ENCODE results near the gene CCDC13. TPM values are rescaled to one million over a fixed set of nuclear protein-coding genes. Genes with fewer than 3 reads are reported as not detected.

The CCDC13 gene
- total RNA-seq, 2 experiments from 2014 or later = 0.38 TPM; not detected in 1

DNA sequence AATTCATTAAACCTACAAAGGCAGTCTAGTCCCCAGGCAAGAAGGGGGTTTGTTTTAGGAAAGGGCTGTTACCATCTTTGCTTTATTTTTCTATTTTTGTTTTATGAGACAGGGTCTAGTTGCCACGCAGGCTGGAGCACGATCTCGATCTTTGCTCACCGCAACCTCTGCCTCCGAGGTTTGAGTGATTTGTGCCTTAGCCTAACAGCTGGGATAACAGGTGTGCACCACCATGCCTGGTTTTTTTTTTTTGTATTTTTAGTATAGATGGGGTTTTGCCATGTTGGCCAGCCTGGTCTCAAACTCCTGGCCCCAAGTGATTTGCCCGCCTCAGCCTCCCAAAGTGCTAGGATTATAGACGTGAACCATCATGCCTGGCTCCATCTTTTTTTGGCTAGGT lies 26.3 kb upstream of the CCDC13 start:
- Mint-ChIP-seq H3K27me3 (no peaks in the 10 kb centered on the region), H3K9me3 (no peaks in the 10 kb centered on the region), H3K4me3 (no peak overlapping the region), H3K27ac (no peak overlapping the region), H3K36me3 (ENCODE audit: low read depth) (peaks cover 12% of the 10 kb centered on the region), H3K4me1 (ENCODE audit: low read depth) (peaks cover 51% of the 10 kb centered on the region)
- ChIA-PET POLR2A (interaction anchor here (0.6 kb wide), 1 partner anchor 586 kb away, joined by 4 read pairs; no protein-coding TSS in a partner anchor), CTCF (no interaction called here)
- no peak for DNase-seq
- TF ChIP-seq, protein P1, sequence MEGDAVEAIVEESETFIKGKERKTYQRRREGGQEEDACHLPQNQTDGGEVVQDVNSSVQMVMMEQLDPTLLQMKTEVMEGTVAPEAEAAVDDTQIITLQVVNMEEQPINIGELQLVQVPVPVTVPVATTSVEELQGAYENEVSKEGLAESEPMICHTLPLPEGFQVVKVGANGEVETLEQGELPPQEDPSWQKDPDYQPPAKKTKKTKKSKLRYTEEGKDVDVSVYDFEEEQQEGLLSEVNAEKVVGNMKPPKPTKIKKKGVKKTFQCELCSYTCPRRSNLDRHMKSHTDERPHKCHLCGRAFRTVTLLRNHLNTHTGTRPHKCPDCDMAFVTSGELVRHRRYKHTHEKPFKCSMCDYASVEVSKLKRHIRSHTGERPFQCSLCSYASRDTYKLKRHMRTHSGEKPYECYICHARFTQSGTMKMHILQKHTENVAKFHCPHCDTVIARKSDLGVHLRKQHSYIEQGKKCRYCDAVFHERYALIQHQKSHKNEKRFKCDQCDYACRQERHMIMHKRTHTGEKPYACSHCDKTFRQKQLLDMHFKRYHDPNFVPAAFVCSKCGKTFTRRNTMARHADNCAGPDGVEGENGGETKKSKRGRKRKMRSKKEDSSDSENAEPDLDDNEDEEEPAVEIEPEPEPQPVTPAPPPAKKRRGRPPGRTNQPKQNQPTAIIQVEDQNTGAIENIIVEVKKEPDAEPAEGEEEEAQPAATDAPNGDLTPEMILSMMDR (IDR thresholded peaks at IDR 0.05) = no peak
- Histone ChIP-seq H3K4me3 (ENCODE audit: low read length) (no peak overlapping the region), H3K9me3 (ENCODE audit: control insufficient read depth in 1 of 2, insufficient read depth in 1 of 2, low read length in 2 of 2) (no peaks in the 10 kb centered on the region), H3K27ac (ENCODE audit: low read depth in 1 of 2, low read length in 2 of 2) (no peak overlapping the region), H3K36me3 (ENCODE audit: insufficient read depth, low read length) (no peaks in the 10 kb centered on the region), H3K4me1 (ENCODE audit: insufficient read depth, low read length) (peaks cover 15% of the 10 kb centered on the region), H3K27me3 (ENCODE audit: control insufficient read depth in 1 of 2, insufficient read depth in 2 of 2, low read length in 2 of 2) (no peaks in the 10 kb centered on the region)
- no peak for ATAC-seq (ENCODE audit: poor library complexity)
- intact Hi-C loops (cut with DNase I, micrococcal nuclease) = no loop called here

DNA sequence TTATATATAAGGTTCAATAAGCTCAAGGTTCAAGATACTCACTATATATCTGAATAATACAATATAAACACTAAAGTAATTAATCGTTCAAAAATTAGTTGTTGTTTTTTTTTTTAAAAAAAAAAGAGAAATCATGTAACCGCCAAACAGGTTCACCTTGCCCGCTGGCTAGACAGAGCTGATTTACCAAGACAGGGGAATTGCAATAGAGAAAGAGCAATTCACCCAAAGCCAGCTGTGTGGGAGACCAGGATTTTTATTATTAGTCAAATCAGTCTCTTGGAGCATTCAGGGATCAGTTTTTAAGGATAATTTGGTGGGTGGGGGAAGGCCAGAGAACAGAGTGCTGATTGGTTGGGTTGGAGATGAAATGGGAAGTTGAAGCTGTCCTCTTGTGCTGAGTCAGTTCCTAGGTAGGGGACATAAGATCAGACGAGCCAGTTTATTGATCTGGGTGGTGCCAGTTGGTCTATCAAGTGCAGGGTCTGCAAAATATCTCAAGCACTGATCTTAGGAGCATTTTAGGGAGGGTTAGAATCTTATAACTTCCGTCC lies 23.4 kb upstream of the CCDC13 start:
- H3K4me3 ChIP-seq (ENCODE audit: low read length) = no peak overlapping the region
- ChIA-PET POLR2A (interaction anchor here (0.6 kb wide), 1 partner anchor 42 kb away, joined by 3 read pairs; no protein-coding TSS in a partner anchor), CTCF (interaction anchor here (0.5 to 1.4 kb wide), 3 partner anchors 9 to 35 kb away, joined by 3 read pairs; no protein-coding TSS in a partner anchor)
- no peaks in the 10 kb centered on the region for H3K9me3 ChIP-seq (ENCODE audit: control insufficient read depth in 1 of 2, insufficient read depth in 1 of 2, low read length in 2 of 2)
- peaks cover 7% of the 10 kb centered on the region for H3K36me3 ChIP-seq (ENCODE audit: insufficient read depth, low read length)
- no peaks in the 10 kb centered on the region for H3K27me3 ChIP-seq (ENCODE audit: control insufficient read depth in 1 of 2, insufficient read depth in 2 of 2, low read length in 2 of 2)
- Mint-ChIP-seq H3K27ac (no peak overlapping the region), H3K4me1 (ENCODE audit: low read depth) (peaks cover 29% of the 10 kb centered on the region), H3K36me3 (ENCODE audit: low read depth) (peaks cover 22% of the 10 kb centered on the region), H3K9me3 (no peaks in the 10 kb centered on the region), H3K4me3 (no peak overlapping the region), H3K27me3 (no peaks in the 10 kb centered on the region)
- H3K27ac ChIP-seq (ENCODE audit: low read depth in 1 of 2, low read length in 2 of 2) = no peak overlapping the region
- ATAC-seq (ENCODE audit: poor library complexity) (no peak), DNase-seq (no peak)
- TF ChIP-seq, protein P1 (IDR thresholded peaks at IDR 0.05) = no peak
- intact Hi-C loops (cut with DNase I, micrococcal nuclease) = no loop called here
- H3K4me1 ChIP-seq (ENCODE audit: insufficient read depth, low read length) = no peaks in the 10 kb centered on the region

DNA sequence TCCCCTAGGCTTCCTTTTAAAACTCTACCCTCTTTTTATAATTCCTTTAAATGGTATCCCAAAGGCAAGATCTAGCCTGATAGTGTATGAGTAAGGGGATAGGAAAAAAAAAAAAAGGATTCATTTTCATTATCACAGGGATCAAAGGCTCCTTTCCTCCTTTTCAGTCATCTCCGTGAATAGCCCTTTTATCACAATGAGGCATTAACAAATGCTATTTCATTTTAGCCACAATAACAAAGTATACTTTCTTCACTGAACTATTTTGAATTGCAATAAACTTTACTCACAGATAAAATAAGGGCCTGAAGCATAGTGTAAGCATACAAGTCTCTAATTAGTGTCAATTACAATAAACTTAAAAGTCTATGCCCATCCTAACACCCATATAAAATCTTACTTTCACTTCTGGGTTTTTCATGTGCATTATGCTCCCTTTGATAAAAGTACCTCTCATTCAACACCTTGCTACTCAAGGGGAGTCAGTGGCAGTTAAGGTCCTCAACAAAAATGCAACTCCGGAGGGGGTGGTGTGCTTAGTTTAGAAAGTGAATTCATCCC lies 22.6 kb upstream of the CCDC13 start:
- TF ChIP-seq, protein P1 (IDR thresholded peaks at IDR 0.05) = no peak
- POLR2A ChIA-PET = interaction anchor here (0.6 kb wide), 1 partner anchor 43 kb away, joined by 3 read pairs; no protein-coding TSS in a partner anchor
- DNase-seq (no peak), ATAC-seq (ENCODE audit: poor library complexity) (no peak)
- H3K27me3 Mint-ChIP-seq = no peaks in the 10 kb centered on the region
- Histone ChIP-seq H3K4me1 (ENCODE audit: insufficient read depth, low read length) (no peaks in the 10 kb centered on the region), H3K9me3 (ENCODE audit: control insufficient read depth in 1 of 2, insufficient read depth in 1 of 2, low read length in 2 of 2) (no peaks in the 10 kb centered on the region), H3K36me3 (ENCODE audit: insufficient read depth, low read length) (peaks cover 7% of the 10 kb centered on the region), H3K4me3 (ENCODE audit: low read length) (no peak overlapping the region), H3K27me3 (ENCODE audit: control insufficient read depth in 1 of 2, insufficient read depth in 2 of 2, low read length in 2 of 2) (no peaks in the 10 kb centered on the region), H3K27ac (ENCODE audit: low read depth in 1 of 2, low read length in 2 of 2) (no peak overlapping the region)
- H3K4me1 Mint-ChIP-seq (ENCODE audit: low read depth) = peaks cover 26% of the 10 kb centered on the region
- no peak overlapping the region for H3K4me3 Mint-ChIP-seq
- CTCF ChIA-PET = interaction anchor here (0.5 to 1.4 kb wide), 3 partner anchors 9 to 36 kb away, joined by 3 read pairs; no protein-coding TSS in a partner anchor
- peaks cover 29% of the 10 kb centered on the region for H3K36me3 Mint-ChIP-seq (ENCODE audit: low read depth)
- H3K9me3 Mint-ChIP-seq = no peaks in the 10 kb centered on the region
- intact Hi-C loops (cut with DNase I, micrococcal nuclease) = no loop called here
- no peak overlapping the region for H3K27ac Mint-ChIP-seq

All from CD4-positive, alpha-beta T cell (primary cell).